Measurements from ENCODE around the gene SLC25A42.

Gene SLC25A42

DNA sequence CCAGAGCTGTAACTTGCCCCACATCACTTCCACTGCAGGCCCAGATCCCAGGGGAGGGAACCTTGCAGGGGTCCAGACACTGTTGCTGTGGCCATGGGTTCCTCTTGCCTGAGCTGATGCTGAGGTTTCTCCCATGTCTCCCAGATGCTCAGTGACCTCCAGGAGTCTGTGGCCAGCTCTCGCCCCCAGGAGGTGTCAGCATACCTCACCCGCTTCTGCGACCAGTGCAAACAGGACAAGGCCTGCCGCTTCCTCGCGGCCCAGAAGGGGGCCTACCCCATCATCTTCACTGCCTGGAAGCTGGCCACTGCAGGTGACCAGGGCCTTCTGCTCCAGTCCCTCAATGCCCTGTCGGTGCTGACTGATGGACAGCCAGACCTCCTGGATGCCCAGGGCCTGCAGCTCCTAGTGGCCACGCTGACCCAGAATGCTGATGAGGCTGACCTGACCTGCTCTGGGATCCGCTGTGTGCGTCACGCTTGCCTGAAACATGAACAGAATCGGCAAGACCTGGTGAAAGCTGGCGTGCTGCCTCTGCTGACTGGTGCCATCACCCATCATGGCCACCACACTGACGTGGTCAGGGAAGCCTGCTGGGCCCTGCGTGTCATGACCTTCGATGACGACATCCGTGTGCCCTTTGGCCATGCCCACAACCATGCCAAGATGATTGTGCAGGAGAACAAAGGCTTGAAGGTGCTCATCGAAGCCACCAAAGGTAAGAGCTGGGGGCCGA is 12.1 kb upstream of the SLC25A42 start:
- no peak for DNase-seq

DNA sequence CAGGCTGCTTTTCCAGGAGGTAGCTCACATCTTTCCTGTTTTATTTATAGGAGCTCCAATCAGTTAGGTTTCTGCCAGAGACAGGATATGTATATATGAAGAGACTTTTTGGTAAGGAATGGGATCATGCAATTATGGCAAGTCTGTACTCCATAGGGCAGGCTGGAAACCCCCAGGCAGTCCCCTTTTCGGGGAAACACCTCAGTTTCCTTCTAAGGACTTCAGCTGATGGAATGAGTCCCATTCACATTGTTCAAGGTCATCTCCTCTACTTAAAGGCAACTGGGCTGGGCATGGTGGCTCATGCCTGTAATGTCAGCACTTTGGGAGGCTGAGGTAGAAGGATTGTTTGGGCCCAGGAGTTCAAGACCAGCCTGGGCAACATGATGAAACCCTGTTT is 10.9 kb upstream of the SLC25A42 start:
- no peak for DNase-seq

DNA sequence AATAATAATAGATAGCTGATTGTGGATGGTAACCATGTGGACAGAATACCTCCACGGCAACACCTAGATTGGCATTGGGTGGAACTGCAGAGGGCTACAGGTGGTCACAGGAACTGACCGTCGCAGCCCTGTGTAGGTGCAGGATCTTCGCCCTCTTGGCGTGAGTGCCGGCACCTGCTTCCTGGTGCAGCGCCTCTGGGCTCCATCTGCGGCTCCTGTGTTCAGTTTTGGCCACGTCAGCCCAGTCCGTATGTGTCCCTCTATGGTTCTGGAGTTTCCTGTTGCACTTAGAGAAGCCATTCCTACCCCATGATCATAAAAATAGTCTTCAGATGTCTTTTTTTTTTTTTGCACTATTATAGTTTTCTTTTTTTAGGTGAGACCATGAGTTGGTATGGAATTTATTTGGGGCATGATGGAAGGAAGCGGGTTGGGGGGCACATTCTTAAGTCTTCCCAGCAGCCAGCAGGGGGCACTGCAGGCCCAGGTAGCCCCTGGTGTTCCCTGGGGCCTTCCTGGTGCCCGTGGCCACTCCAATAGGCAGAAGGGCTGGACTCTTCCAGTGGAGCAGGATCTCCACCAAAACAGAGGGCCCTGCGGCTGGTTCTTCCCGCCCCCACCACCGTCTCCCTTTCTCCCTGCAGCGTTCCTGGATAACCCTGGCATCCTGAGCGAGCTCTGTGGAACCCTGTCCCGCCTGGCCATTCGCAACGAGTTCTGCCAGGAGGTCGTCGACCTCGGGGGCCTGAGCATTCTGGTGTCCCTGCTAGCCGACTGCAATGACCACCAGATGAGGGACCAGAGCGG is 10.1 kb upstream of the SLC25A42 start:
- DNase-seq: peak; percentile 26

DNA sequence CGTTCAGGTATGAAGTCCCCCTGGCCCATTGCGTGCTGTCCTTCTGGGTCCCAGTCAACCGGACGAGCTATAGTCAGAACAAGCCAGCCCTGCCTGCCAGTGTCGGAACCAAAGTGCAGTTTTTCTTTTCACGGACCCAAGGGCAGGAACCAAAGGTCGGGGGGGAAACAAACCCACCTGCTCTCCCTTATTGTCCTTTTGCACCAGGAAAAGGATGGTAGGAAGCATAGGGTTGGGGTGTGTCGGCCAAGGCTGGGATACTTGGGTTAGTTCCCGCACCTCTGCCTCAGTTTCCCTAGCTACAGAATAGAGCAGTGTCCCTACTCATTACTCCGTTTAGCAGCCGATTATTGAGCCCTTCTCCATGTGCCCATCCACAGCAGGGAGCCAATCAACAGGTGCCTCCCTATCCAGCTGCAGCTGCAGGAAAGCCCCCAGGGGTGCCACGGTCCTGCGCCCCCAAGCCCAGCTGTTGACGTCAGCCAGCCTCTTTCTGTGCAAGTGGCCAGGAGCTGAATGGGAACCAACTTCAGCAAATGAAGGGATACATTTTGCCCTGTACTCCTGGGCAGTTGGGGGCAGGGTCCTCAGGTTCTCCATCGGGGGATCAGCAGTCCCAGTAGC is 9.4 kb upstream of the SLC25A42 start:
- DNase-seq: no peak

DNA sequence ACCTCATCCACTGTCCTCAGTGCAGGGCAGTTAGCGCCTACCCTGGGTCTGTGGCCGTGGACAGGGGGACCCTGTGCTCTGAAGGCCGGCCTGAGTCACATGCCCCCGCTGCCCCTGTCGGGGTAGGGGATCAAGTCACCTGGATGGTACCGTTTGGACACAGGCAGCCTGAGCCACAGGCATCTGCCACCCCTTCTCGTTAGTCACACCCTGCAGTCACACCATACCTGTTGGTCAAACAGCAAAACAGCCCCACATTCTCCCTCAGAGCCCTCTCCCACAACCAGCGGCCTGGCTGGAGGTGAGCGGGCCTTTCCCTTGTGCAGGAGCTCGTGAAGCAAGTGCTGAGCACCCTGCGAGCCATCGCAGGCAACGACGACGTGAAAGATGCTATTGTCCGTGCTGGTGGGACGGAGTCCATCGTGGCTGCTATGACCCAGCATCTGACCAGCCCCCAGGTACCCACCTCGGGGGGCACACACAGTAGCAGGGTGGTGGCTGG is 8.8 kb upstream of the SLC25A42 start:
- DNase-seq: no peak

DNA sequence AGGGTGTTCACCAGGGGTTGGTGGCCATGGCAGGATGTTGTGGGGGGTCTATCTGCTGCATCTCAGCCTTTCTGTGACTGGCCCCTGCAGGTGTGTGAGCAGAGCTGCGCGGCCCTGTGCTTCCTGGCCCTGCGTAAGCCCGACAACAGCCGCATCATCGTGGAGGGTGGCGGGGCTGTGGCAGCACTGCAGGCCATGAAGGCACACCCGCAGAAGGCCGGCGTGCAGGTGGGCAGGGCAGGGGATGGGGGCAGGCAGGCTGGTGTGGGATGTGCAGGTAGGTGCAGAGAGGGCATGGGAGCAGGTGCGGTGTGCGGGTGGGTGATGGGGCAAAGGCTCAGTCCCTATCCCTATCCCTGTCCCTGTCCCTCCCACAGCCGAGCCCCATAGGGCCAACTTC is 8.1 kb upstream of the SLC25A42 start:
- DNase-seq: no peak

DNA sequence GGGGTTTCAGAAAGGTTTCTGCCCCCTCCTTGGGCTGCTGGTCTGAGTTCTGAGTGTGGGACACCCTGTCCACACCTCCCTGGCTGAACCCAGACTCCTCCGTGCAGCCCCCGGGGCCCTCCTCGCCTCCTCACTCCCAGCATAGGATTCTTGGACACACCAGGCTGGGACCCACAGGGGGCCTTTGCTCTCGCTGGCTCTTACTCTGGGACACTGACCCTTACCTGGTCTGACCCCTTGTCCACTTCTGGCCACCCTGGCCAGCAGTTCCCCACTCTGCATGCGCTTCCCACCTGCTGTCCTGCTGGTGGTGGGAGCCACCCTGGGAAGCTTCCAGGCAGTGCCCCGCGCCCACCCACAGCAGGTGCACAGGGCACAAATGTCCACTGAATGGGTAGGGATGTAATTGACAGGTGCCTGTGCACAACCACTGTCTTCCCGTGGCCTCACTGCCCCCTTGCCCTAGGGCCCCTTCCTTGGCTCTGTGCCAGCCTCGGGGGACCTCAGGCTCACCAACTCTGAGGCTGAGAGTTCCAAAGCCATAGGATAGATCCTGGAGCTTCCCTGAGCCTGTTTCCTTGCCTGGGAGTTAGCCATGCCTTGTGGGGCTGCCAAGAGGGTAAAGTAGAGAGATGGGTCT is 7.0 kb upstream of the SLC25A42 start:
- no peak for DNase-seq

DNA sequence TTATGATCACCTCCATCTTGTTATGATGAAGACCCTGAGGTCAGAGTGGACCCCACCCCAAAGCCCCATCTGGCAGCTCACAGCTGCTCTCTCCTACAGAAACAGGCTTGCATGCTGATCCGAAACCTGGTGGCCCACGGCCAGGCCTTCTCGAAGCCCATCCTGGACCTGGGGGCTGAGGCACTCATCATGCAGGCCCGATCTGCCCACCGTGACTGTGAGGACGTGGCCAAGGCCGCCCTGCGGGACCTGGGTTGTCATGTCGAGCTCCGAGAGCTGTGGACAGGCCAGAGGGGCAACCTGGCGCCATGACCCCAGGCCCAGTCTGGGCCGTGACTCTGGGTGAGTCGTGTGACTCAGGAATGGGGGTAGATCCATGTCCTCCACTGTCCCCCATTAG is 6.5 kb upstream of the SLC25A42 start:
- DNase-seq: no peak

DNA sequence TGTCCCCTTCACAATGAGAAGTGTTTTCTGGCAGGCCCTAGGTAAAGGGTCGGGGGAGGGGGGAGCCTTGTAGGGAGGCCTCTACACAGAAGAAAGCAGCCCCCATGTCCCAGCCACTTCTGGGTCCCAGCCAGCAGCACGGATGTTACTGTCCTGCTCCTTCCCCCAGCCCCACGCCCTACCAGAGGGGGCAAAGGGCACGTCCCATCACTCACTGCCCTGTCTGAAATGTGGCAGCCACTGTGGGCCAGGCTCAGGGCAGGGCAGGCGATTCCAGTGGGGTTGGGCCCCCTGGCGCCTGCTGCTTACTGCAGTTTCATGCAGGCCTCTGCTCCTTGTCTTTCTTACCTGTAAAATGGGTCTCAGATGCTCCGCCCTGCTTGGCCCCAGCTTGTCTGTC is 6.1 kb upstream of the SLC25A42 start:
- DNase-seq: no peak

DNA sequence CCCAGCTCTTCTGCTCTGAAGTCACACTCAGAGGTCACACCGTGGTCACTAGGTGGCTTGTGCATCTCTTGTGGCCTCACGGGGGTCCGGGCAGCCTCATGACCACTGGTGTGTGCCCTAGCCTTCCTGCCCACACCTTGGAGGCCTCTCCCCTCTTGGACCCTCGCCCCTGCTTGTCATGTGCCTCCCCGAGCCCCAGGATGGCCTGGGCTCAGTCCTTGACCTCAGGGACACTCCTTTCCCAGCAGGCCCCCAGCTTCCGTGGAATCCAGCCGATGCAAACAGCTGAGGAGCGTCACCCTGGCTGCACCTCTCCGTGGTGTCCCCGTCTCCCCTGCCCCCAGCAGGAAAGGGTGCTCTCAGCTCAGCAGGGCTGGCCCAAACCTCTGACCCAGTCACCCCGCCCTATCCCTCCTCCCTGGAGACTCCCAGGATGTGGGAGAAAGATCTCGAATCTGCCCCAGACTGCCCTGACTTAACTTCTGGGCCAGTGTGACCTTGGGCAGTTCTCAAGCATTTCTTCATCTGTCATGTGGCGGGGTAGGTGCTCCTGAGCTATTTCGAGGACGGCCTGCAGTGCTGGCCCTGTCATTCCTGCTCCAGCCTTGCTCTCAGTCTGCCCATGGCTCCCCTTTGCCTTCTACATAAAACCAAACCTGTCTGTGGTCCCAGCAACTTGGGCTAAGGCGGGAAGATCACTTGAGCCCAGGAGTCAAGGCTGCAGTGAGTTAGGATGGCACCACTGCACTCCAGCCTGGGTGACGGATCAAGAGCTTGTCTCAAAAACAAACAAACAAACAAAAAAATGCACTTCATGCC is 4.6 kb upstream of the SLC25A42 start:
- no peak for DNase-seq

DNA sequence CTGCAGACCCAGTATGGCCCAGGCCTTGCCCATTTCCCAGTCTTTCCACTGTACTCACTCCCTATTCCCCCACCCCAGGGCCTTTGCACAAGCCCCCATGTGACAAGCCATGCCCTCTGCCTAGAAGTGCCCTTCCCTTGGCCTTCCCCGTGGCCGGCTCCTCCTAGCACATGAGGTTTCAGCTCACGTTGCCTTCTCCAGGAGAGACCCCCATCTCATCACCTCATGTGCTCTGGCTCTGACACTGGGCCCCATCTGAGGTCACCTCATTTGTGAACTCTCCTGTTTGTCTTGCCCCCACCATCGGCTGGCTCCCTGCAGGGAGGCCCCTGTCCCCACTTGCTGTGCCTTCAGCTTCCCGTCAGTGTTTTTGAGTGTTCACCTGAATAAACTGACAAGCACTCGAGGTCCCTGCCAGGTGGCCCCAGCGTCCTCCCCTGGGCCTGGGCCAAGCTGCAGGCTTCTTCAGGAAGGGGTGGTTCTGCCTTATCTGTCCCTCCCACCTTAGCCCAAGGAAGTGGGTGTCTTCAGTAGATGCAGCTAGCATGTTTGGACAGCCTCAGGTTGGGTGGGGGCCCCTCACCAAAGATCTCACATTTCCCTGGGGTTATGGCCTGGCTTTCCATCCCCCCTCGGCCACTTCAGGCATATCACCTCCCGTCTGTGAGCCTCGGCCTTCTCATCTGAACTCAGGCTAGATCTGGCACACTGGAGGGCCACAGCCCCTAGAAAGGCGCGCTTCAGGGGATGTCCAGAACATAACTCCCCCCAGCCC is 3.8 kb upstream of the SLC25A42 start:
- no peak for DNase-seq

DNA sequence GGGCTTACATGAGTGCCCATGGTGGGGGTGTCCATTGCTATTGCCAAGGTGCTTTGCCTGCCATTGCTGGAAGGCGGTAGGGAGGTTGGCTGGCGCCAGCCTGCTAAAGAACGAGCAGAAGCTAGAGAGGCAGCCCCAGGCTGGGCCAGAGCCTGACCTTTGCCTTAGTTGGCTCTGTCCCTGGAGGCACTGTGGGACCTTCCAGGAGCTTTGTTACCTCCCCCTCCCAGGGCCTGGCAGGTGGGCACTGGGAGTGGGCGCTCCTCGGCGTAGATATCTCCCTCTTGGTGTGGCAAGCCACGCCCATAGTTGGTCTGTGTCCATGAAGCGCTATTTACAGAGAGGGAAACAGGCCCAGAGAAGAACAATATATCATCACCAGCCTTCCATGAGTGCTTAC is 2.3 kb upstream of the SLC25A42 start:
- no peak for DNase-seq

DNA sequence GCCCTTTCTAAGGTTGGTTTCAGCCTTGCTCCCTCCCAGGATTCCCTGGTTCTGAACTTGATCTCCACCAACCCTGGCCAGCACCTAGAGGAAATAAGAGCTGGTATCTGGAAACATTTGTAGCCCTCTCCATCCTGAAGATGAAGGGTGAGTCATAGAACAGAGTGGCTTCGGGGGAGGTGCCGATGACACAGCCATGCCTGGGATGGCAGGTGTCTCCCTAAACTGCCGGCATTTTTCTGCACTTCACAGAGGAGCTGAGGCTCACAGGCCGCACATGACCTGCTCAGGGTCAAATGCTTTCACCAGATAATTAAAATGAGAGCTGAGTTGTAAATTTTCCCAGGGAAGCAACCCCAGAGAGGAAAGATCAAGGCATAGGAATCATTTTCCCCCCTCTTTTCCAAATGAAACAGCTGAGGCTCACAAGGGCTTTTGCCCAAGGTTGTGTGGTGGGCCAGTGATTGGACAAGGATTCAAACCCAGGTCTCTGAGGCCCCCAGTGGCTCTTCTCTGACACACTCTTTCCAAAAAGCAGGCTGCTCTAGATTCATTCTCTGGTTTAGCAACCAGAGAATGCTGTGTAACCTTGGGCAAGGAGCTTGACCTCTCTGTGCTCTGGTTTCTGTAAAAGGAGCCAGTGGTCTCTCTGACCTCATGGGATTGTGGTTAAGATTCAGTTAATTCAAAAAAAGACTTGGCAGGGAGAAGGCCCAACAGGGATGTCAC is 1.2 kb upstream of the SLC25A42 start:
- peak; percentile 37 for DNase-seq

DNA sequence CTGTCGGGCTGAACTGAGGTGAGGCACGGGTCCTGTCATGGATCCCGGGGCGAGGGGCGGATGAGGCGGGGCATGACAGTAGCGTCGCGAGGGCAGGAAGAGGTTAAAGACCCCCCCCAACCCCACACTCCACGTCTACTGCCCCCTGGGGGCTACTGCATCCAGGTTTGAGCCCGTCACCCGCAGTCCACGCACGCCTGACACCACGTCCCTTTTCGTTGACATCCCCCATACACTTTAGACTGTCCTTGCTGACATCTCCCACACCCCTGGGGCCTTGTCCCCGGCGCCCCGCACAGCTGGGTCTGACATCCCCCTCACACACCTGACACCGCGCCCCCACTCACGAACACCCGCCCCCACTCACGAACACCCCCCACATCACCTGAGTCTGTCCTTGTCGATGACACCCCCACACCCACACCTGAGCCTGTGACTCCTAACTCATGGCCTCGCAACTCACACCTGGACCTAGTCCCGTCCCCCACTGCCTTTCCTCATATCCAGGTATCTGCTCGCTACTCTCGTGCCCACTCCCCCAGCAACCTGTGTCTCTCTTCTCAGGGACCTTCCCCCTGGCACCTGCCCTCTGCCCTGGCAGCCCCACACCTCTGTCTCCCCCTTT is 416 bp downstream of the SLC25A42 start:
- DNase-seq: no peak

DNA sequence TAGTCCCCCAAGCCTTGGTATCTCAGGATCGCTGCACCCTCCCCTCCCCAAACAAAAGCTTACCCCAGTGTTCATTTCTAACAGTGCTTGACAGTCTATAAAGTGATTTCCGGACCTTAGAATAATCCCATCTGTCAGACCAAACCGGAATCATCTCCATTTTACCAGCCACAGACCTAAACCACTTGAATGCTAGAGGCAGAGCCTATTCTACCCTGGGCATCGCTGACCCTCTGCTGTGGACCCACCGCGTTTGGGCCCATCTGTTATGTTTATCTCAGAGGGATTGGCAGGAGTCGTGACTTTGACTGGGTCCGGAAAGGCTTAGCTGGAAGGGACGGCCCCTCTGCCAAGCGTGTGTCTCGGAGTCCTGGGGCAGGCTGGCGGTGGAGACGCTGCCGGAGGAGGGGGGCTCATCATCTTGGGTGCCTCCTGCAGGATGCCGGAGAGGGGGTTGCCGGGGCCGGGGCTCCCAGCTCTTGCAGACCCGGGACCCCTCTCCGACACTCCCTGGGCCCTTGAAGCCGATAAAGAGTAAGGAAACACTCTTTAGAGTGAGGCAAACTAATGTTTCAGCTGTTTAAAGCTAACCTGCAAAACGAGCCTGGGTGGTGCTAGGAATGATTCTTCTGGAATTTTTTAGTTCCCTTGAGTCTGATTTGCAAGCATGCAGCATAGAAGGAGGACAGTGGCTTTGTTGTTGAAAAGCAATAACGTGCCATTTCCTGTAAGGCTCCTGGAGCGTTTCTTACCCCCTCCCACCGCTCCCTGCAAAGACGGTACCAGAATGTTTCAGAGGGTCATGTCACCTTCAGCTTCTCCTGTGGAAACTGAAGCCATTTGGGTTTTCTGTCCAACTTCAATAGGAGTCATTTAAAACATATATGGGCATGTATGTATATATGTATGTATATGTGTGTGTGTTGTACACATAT is 1.3 kb downstream of the SLC25A42 start:
- DNase-seq: no peak

DNA sequence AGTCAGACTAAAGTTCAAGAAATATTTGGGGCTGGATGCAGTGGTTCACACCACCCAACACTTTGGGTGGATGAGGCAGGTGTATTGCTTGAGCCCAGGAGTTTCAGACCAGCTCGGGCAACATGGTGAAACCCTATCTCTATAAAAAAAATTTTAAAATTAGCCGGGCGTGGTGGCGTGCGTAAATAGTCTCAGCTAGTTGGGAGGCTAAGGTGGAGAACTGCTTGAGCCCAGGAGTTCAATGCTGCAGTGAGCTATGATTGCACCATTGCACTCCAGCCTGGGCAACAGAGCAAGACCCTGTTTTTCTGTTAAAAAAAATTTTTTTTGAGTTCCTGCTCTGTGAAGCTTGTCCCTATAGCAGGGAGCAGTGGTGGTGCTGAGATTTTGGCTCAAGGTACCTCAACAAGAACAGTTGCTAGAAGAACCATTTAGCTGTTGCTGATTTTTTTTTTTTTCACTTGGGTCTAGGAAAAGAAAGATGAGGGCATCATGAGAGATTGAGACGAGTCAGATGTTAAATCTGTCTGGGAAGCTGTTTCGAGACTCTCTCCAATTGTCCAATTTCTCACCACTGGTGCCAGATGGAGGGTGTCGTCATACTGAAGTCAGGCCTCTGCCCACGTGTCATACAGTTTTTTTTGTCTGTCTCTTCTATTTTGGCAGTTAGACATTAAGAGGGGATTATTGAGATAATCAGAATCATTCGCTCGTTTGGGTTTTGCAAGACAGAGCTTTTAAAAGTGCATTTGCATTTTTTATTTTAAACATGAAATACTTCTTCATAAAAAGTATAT is 3.7 kb downstream of the SLC25A42 start:
- no peak for DNase-seq

DNA sequence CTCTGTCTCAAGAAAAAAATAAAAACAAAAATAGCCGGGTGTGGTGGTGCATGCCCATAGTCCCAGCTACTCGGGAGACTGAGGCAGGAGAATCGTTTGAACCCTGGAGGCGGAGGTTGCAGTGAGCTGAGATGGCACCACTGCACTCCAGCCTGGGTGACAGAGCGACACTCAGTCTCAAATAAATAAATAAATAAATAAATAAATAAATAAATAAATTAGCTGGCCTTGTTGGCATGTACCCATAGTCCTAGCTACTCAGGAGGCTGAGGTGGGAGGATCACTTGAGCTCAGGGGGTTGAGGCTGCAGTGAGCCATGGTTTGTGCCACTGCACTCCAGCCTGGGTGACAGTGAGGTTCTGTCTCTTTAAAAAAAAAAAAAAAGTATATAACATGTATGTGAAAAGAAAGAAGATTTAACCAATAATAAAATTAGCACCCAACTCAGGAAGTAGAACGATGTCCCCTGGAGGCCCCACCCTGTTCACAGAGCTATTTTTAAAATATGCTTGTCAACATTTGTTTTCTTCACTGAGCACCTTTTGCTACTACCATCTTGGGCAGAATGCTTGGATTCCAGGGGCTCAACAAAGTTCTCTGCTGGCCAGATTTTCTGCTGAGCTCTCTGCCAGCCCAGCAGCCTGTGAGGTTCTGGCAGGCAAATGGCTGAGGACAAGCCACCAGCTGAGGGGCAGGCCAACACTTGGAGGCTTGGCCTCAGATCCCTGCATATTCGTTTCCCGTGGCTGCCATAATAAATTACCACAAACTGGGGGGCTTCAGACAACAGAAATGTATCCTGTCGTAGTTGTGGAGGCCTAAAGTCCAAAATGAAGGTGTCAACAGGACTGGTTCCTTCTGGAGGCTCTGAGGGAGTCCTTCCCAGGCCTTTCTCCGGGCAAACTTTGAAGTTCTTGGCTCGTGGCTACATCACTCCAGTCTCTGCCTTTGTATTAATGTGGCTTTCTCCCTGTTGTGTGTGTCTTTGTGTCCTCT is 5.2 kb downstream of the SLC25A42 start:
- DNase-seq: no peak

Measured in NCI-H2107 (cell line).